Endothelial cell (in vitro differentiated cells): ENCODE measurements around the gene ANKS3. TPM values are rescaled to one million over a fixed set of nuclear protein-coding genes. Genes with fewer than 3 reads are reported as not detected.

Source experiments
- DNase-seq: peaks from one replicate; pipeline ENCODE4 v3.0.0; 2021; ENCODE audit warnings: low spot score
- H3K27ac Mint-ChIP-seq: one replicate; pipeline ENCODE4 v1.8.0; 2021; ENCODE audit warnings: mixed read lengths, inconsistent platforms; ENCODE audit not compliant: unreplicated experiment
- H3K27me3 Mint-ChIP-seq: one replicate; pipeline ENCODE4 v1.8.0; 2021; ENCODE audit warnings: mild to moderate bottlenecking, moderate library complexity, mixed read lengths, inconsistent platforms; ENCODE audit not compliant: unreplicated experiment
- H3K36me3 Mint-ChIP-seq: one replicate; pipeline ENCODE4 v1.8.0; 2021; ENCODE audit warnings: mild to moderate bottlenecking, low read depth, mixed read lengths, inconsistent platforms; ENCODE audit not compliant: unreplicated experiment
- H3K4me1 Mint-ChIP-seq: one replicate; pipeline ENCODE4 v1.8.0; 2021; ENCODE audit warnings: mild to moderate bottlenecking, mixed read lengths, inconsistent platforms; ENCODE audit not compliant: unreplicated experiment
- H3K4me3 Mint-ChIP-seq: one replicate; pipeline ENCODE4 v1.8.0; 2021; ENCODE audit warnings: mild to moderate bottlenecking, mixed read lengths, inconsistent platforms; ENCODE audit not compliant: unreplicated experiment
- H3K9me3 Mint-ChIP-seq: one replicate; pipeline ENCODE4 v1.8.0; 2021; ENCODE audit warnings: mixed read lengths, inconsistent platforms; ENCODE audit not compliant: unreplicated experiment
- CTCF ChIP-seq: fragments of 200-600 bp; sonication (generic); IDR thresholded peaks from one replicate; pipeline ENCODE4 v1.5.0; 2021; ENCODE audit warnings: antibody characterized with exemption; ENCODE audit not compliant: unreplicated experiment
- total RNA-seq: library from RNA; stranded (reverse); fragmentation: NEBNext Ultra II Directional; extraction: Animal tissue kit (Norgen Biotek cat#: 25700); gene quantifications from one replicate; pipeline ENCODE4 v1.2.1, GENCODE V29; 2021; ENCODE audit not compliant: unreplicated experiment

Gene ANKS3
- total RNA-seq, 1 donor from 2014 or later, result 15.6 TPM

- Mint-ChIP-seq H3K4me3 (no peak overlapping the region), H3K4me1 (no peaks in the 10 kb centered on the region), H3K27ac (no peak overlapping the region), H3K36me3 (peaks cover 14% of the 10 kb centered on the region), H3K9me3 (no peaks in the 10 kb centered on the region), H3K27me3 (peaks cover 9% of the 10 kb centered on the region)
- TF ChIP-seq CTCF, result no peak
- DNase-seq, result no peak
Measured at GRCh38 chr16:4681471-4682083, 52.5 kb downstream of the ANKS3 start.

GRCh38 chr16:4680673-4681470, 53.2 kb downstream of the ANKS3 start:
- Mint-ChIP-seq H3K4me1 (no peaks in the 10 kb centered on the region), H3K27ac (no peak overlapping the region), H3K4me3 (no peak overlapping the region), H3K36me3 (peaks cover 14% of the 10 kb centered on the region), H3K27me3 (peaks cover 7% of the 10 kb centered on the region), H3K9me3 (no peaks in the 10 kb centered on the region)
- no peak for TF ChIP-seq CTCF
- no peak for DNase-seq

GRCh38 chr16:4679850-4680636, 54.0 kb downstream of the ANKS3 start:
- Mint-ChIP-seq H3K4me1 (no peaks in the 10 kb centered on the region), H3K27ac (no peak overlapping the region), H3K4me3 (no peak overlapping the region), H3K36me3 (peaks cover 12% of the 10 kb centered on the region), H3K27me3 (peaks cover 7% of the 10 kb centered on the region), H3K9me3 (no peaks in the 10 kb centered on the region)
- DNase-seq, result no peak
- no peak for TF ChIP-seq CTCF

GRCh38 chr16:4679156-4679849, 54.8 kb downstream of the ANKS3 start:
- Mint-ChIP-seq H3K27me3 (peaks cover 7% of the 10 kb centered on the region), H3K9me3 (no peaks in the 10 kb centered on the region), H3K4me3 (no peak overlapping the region), H3K4me1 (no peaks in the 10 kb centered on the region), H3K27ac (no peak overlapping the region), H3K36me3 (peaks cover 9% of the 10 kb centered on the region)
- DNase-seq, result no peak
- TF ChIP-seq CTCF, result no peak
